K562 (cell line): ENCODE results near the gene RND1.

Source experiments
- ELK1 ChIP-seq: sonication (generic); formaldehyde crosslinking; IDR thresholded peaks from 2 replicates; pipeline ENCODE4 v1.8.1; 2022; ENCODE audit warnings: missing genetic modification reagents
- EP300 ChIP-seq: IDR thresholded peaks from 2 replicates; pipeline ENCODE4 v1.6.1; 2012; ENCODE audit warnings: low read length, improper control_type of control experiment

- TF ChIP-seq EP300 (no peak), ELK1 (CRISPR knock-in tag) (no peak)
Observed at GRCh38 chr12:48838048-48838447, 27.6 kb downstream of the RND1 start.
